ENCODE results near the gene CASQ2. TPM values are rescaled to one million over a fixed set of nuclear protein-coding genes. Genes with fewer than 3 reads are reported as not detected.

CASQ2 gene
- polyA plus RNA-seq, 2 of the 4 experiments (the other 2 are of a cell fraction), result not detected

DNA sequence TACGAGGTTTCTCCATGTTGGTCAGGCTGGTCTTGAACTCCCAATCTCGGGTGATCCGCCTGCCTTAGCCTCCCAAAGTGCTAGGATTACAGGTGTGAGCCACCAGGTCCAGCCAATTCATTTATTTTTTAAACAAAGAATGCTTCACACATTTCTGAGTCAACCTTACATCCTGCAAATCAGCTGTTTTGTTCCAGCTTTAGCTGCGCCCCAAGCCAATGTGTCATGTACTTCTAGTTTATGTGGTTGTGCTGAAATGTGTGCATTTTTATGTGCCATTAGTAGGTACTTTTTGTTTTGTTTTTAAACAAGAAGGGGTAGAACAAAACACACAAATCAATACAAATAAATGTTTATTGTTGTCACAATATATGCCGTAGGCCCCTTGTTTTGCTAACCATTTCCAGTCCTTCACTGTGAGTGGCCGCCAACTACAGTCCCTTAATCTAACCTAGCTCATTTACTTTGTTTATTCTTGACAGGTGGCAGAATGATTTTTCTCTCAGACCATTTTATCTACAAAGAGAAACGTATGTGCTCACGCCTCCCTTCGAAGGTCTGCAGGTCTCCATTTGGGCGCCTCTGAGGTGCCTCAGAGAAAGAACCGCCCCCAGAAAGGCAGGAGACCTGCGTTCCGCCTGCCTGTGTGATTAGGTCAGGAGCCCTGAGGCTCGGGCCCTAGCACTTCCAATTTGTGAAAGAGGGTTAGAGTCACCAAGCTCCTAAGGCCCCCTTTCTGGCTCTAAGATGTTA is 2.8 kb upstream of the CASQ2 start (continued):
- TF ChIP-seq POLR2A (IDR thresholded peaks at IDR 0.05; ENCODE audit: low read length) (no peak), ESRRA (IDR thresholded peaks at IDR 0.05; ENCODE audit: borderline replicate concordance, low read length) (no peak), MAFK (IDR thresholded peaks at IDR 0.05; ENCODE audit: partially characterized antibody) (no peak), NR3C1 (IDR thresholded peaks at IDR 0.05) (no peak)
- TF ChIP-seq, protein P1, sequence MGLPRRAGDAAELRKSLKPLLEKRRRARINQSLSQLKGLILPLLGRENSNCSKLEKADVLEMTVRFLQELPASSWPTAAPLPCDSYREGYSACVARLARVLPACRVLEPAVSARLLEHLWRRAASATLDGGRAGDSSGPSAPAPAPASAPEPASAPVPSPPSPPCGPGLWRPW (IDR thresholded peaks at IDR 0.05), result no peak

DNA sequence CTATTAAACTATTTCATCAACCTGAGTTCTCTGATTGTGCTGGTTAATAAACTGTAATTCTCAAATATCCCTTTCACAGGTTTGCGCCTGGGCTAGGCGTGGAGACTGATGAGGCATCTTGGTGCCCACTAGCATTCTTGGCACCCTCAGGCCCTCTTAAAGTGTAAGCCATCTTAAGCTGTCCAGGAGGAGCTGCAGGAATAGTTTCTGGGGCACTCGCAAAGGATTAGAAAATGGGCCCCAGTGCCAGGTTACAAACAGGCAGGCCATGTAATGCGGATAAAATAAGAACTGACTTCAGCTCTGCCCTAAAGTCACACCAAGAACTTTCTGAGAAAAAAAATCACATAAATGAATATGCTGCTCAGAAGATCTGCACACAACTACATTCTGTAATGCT is 1.1 kb downstream of the CASQ2 start:
- no peak overlapping the region for H3K4me2 ChIP-seq
- H3K4me1 ChIP-seq, result peaks cover 4% of the 10 kb centered on the region; the same call in 1 of the 3 replicates
- FAIRE-seq (no peak), DNase-seq (ENCODE audit: low read depth in 1 of 2, low spot score in 1 of 2) (no peak), ATAC-seq (no peak)
- H3K4me3 ChIP-seq, result no peak overlapping the region
- CTCF ChIA-PET, result no interaction called here
- POLR2A ChIA-PET, result no interaction called here
- H3K9me3 ChIP-seq, result no peaks in the 10 kb centered on the region
- no peak overlapping the region for H3K27ac ChIP-seq
- no peak for TF ChIP-seq HOXA7 (CRISPR knock-in tag; IDR thresholded peaks at IDR 0.05)
- TF ChIP-seq RNF2 (IDR thresholded peaks at IDR 0.05; ENCODE audit: borderline replicate concordance, low read depth), result no peak
- no peak for TF ChIP-seq MAFK (IDR thresholded peaks at IDR 0.05; ENCODE audit: partially characterized antibody)
- no peak for TF ChIP-seq FOSL2 (IDR thresholded peaks at IDR 0.05)
- TF ChIP-seq FOSL2 (CRISPR knock-in tag; IDR thresholded peaks at IDR 0.05), result no peak
- no peak for TF ChIP-seq RAD21 (conservative IDR thresholded peaks at IDR 0.05 in 1 of 2, IDR thresholded peaks at IDR 0.05 in 1 of 2)
- no peak for TF ChIP-seq CEBPB (IDR thresholded peaks at IDR 0.05)
- no peak for TF ChIP-seq KDM1A (IDR thresholded peaks at IDR 0.05; ENCODE audit: low read depth)
- TF ChIP-seq PHF8 (IDR thresholded peaks at IDR 0.05; ENCODE audit: borderline replicate concordance, low read depth), result no peak
- TF ChIP-seq, protein P2, sequence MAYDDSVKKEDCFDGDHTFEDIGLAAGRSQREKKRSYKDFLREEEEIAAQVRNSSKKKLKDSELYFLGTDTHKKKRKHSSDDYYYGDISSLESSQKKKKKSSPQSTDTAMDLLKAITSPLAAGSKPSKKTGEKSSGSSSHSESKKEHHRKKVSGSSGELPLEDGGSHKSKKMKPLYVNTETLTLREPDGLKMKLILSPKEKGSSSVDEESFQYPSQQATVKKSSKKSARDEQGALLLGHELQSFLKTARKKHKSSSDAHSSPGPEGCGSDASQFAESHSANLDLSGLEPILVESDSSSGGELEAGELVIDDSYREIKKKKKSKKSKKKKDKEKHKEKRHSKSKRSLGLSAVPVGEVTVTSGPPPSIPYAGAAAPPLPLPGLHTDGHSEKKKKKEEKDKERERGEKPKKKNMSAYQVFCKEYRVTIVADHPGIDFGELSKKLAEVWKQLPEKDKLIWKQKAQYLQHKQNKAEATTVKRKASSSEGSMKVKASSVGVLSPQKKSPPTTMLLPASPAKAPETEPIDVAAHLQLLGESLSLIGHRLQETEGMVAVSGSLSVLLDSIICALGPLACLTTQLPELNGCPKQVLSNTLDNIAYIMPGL (CRISPR knock-in tag; IDR thresholded peaks at IDR 0.05; ENCODE audit: borderline replicate concordance), result no peak
- TF ChIP-seq CBX8 (IDR thresholded peaks at IDR 0.05), result no peak
- no peak for TF ChIP-seq EHMT2 (IDR thresholded peaks at IDR 0.05; ENCODE audit: low read depth)
- TF ChIP-seq ZNF302 (CRISPR knock-in tag; IDR thresholded peaks at IDR 0.05), result no peak
- 80% methylated on average over 3 of the region's 4 CpGs for WGBS (ENCODE audit: missing lambda C conversion rate)

DNA sequence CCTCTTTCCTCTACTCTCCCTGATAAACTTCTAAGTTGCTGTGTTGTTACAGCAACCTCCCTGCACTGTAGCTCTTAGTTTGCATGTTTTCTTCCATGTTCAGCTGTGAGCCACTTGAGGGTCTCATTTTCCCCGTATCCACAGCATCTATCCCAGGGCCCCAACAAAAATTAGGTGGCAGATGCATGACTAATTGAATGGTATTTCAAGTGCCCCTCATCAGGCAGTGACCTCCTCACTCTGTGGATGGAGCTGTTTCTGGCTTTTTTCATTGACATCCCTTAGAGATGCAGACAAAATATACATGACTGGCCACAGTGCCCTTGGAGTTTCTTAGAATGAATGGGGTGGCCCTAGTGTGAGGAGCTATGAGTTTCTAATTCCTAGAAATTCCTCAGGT is 3.4 kb downstream of the CASQ2 start:
- ChIA-PET CTCF (interaction anchor here (1.2 to 4.2 kb wide), 10 partner anchors 17 to 647 kb away, joined by 3 to 56 read pairs (median 4); partner anchors contain the start of gene VANGL1), POLR2A (no interaction called here)
- TF ChIP-seq ZSCAN20 (CRISPR knock-in tag; IDR thresholded peaks at IDR 0.05), result no peak
- no peak for TF ChIP-seq FOSB (CRISPR knock-in tag; IDR thresholded peaks at IDR 0.05)
- TF ChIP-seq ZFP36 (IDR thresholded peaks at IDR 0.05; ENCODE audit: borderline replicate concordance, partially characterized antibody), result no peak
- TF ChIP-seq, protein P3, sequence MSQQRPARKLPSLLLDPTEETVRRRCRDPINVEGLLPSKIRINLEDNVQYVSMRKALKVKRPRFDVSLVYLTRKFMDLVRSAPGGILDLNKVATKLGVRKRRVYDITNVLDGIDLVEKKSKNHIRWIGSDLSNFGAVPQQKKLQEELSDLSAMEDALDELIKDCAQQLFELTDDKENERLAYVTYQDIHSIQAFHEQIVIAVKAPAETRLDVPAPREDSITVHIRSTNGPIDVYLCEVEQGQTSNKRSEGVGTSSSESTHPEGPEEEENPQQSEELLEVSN (IDR thresholded peaks at IDR 0.05; ENCODE audit: borderline replicate concordance, low read depth), result no peak
- TF ChIP-seq, protein P1 (IDR thresholded peaks at IDR 0.05), result no peak
- no peak for TF ChIP-seq KDM1A (IDR thresholded peaks at IDR 0.05; ENCODE audit: low read depth)
- TF ChIP-seq, protein P4, sequence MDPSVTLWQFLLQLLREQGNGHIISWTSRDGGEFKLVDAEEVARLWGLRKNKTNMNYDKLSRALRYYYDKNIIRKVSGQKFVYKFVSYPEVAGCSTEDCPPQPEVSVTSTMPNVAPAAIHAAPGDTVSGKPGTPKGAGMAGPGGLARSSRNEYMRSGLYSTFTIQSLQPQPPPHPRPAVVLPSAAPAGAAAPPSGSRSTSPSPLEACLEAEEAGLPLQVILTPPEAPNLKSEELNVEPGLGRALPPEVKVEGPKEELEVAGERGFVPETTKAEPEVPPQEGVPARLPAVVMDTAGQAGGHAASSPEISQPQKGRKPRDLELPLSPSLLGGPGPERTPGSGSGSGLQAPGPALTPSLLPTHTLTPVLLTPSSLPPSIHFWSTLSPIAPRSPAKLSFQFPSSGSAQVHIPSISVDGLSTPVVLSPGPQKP (IDR thresholded peaks at IDR 0.05; ENCODE audit: low read depth, low read length), result no peak
- no peak for TF ChIP-seq NPAS2 (CRISPR knock-in tag; IDR thresholded peaks at IDR 0.05; ENCODE audit: borderline replicate concordance)
- TF ChIP-seq, protein P5, sequence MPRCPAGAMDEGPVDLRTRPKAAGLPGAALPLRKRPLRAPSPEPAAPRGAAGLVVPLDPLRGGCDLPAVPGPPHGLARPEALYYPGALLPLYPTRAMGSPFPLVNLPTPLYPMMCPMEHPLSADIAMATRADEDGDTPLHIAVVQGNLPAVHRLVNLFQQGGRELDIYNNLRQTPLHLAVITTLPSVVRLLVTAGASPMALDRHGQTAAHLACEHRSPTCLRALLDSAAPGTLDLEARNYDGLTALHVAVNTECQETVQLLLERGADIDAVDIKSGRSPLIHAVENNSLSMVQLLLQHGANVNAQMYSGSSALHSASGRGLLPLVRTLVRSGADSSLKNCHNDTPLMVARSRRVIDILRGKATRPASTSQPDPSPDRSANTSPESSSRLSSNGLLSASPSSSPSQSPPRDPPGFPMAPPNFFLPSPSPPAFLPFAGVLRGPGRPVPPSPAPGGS (IDR thresholded peaks at IDR 0.05), result no peak
- no peak for TF ChIP-seq FOSL2 (IDR thresholded peaks at IDR 0.05)
- no peak for TF ChIP-seq FOSL2 (CRISPR knock-in tag; IDR thresholded peaks at IDR 0.05)
- TF ChIP-seq HOXB13 (CRISPR knock-in tag; IDR thresholded peaks at IDR 0.05; ENCODE audit: low read depth), result no peak
- no peak for ATAC-seq
- H3K4me2 ChIP-seq, result no peak overlapping the region
- H3K27ac ChIP-seq, result no peak overlapping the region
- WGBS (ENCODE audit: missing lambda C conversion rate), result 0% methylated on average over 1 of the region's 1 CpG
- DNase-seq (ENCODE audit: low read depth in 1 of 2, low spot score in 1 of 2), result no peak
- H3K9me3 ChIP-seq, result no peaks in the 10 kb centered on the region
- no peak overlapping the region for H3K4me3 ChIP-seq
- no peak for FAIRE-seq
- no peaks in the 10 kb centered on the region for H3K4me1 ChIP-seq

Measured in A549 (cell line).